Fibroblast of the aortic adventitia (primary cell): Measurements from ENCODE around the gene ZNF627. TPM values are rescaled to one million over a fixed set of nuclear protein-coding genes. Genes with fewer than 3 reads are reported as not detected.
A peak's percentile ranks its signal among the peaks of the same experiment; 100 is the strongest.

Source experiments
- DNase-seq: peaks from one replicate; pipeline ENCODE4 v3.0.0-alpha.2; 2010; ENCODE audit warnings: low read depth
- H3K4me3 ChIP-seq: 2 replicates; pipeline ENCODE4 v1.5.1; 2011; ENCODE audit warnings: low read depth, mild to moderate bottlenecking, control low read depth, low read length, moderate library complexity
- total RNA-seq: library from RNA; depleted of rRNA; stranded (reverse); fragments of >200 nt; gene quantifications from 2 replicates; pipeline ENCODE4 v1.2.3, GENCODE V29; 2012; ENCODE audit warnings: low replicate concordance
- TF ChIP-seq, protein P1 (sequence below): IDR thresholded peaks from 2 replicates; pipeline ENCODE4 v1.5.1; 2011; ENCODE audit warnings: mild to moderate bottlenecking, low read length, control low read depth, inconsistent platforms; ENCODE audit not compliant: insufficient read depth

Gene ZNF627
- total RNA-seq, 1 donor = 11.7 TPM

DNA sequence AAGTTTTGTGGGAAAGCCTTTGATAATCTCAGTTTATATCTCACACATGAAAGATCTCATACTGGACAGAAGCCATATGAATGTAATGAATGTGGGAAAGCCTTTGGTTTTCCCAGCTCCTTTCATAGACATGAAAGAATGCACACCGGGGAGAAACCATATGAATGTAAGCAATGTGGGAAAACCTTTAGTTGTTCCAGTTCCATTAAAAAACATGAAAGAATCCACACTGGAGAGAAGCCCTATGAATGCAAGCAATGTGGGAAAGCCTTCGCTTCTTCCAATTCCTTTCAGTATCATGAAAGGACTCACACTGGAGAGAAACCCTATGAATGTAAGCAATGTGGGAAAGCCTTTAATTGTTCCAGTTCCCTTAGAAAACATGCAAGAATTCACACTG is 54.8 kb downstream of the ZNF627 start:
- TF ChIP-seq, protein P1, sequence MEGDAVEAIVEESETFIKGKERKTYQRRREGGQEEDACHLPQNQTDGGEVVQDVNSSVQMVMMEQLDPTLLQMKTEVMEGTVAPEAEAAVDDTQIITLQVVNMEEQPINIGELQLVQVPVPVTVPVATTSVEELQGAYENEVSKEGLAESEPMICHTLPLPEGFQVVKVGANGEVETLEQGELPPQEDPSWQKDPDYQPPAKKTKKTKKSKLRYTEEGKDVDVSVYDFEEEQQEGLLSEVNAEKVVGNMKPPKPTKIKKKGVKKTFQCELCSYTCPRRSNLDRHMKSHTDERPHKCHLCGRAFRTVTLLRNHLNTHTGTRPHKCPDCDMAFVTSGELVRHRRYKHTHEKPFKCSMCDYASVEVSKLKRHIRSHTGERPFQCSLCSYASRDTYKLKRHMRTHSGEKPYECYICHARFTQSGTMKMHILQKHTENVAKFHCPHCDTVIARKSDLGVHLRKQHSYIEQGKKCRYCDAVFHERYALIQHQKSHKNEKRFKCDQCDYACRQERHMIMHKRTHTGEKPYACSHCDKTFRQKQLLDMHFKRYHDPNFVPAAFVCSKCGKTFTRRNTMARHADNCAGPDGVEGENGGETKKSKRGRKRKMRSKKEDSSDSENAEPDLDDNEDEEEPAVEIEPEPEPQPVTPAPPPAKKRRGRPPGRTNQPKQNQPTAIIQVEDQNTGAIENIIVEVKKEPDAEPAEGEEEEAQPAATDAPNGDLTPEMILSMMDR = no peak
- no peak overlapping the region for H3K4me3 ChIP-seq
- DNase-seq = no peak

DNA sequence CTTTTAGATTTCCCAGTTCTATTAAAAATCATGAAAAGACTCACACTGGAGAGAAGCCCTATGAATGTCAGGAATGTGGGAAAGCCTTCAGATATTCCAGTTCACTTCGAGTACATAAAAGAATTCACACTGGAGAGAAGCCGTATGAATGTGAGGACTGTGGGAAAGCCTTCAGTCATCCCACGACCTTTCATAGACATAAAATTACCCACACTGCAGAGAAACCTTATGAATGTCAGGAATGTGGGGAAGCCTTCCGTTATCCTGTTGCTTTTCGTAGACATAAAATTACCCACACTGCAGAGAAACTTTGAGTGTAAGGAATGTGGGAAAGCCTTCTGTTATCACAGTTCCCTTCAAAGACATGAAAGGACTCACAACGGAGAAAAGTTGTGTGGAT is 55.2 kb downstream of the ZNF627 start:
- TF ChIP-seq, protein P1 = no peak
- no peak overlapping the region for H3K4me3 ChIP-seq
- DNase-seq = no peak

DNA sequence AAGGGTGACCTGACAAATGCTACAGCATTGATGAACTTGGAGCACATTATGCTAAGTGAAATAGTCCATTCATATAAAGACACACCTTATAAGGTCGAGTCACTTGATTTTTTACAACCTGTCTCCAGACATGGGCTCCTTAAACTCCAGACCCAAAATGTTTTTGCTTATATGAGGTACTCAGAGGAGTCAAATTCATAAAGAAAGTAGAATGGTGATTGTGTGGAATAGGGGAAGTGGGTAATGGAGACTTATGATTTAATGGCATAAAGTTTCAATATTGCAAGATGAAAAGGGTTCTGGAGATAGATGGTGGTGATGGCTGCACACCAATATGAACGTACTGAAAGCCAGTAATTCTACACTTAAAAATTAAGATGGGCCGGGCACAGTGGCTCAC is 59.3 kb downstream of the ZNF627 start:
- H3K4me3 ChIP-seq = no peak overlapping the region
- DNase-seq = no peak
- TF ChIP-seq, protein P1 = no peak

DNA sequence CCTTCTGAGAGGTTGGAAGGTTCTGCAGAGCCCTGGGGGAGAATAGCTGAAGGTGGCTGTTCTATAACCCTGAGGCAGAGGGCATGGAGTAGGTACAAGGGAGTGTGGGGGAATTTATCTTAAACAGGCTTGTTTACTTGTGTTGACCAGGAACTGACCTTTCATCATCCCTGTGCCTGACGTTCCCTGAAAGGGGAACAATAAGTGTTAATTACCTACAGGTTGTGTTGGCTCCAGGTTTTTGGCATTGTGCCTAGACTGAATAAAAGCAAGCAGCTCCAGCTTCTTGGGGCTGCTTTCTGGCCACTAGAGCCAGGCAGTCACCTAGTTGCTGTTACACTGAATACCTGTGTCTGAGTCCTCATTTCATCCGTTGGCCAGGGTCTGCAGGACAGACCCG is 60.0 kb downstream of the ZNF627 start:
- no peak for DNase-seq
- TF ChIP-seq, protein P1 = no peak
- H3K4me3 ChIP-seq = no peak overlapping the region

DNA sequence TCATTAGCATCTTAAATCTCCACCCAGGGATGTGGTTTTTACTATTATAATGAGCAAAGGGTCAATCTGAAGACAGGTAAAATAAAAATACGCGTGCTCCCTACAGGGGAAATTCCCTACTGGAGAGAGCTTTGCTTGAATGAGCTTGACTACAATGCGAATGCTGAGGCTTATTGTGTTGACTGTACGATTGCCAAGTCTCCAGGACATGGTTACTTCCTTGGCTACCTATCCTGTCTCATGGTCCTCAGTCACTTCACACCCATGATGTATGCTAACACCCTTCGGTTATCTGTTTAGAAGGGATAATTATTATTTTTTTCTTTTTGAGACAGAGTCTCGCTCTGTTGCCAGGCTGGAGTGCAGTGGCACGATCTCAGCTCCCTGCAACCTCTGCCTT is 61.7 kb downstream of the ZNF627 start:
- TF ChIP-seq, protein P1 = no peak
- no peak overlapping the region for H3K4me3 ChIP-seq
- DNase-seq = no peak

DNA sequence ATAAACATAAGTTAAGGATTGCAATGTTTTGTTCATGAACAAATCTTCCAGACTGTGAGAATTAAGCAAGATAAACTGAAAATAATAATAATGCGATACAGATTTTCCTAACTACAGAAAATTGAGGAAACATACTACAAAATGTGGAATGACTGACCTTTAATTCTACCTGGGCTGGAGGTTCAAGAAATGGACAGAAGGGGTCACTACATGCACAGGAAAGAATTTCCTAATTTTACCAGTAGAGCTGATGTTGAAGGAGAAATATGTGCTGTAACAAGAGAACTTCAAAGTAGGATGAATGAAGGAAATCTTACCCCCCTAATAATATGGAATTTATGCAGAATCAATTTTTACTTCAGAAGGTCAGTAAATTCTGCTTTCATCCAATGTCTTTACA is 62.3 kb downstream of the ZNF627 start:
- DNase-seq = peak; percentile 19
- no peak overlapping the region for H3K4me3 ChIP-seq
- TF ChIP-seq, protein P1 = peak; percentile 29

DNA sequence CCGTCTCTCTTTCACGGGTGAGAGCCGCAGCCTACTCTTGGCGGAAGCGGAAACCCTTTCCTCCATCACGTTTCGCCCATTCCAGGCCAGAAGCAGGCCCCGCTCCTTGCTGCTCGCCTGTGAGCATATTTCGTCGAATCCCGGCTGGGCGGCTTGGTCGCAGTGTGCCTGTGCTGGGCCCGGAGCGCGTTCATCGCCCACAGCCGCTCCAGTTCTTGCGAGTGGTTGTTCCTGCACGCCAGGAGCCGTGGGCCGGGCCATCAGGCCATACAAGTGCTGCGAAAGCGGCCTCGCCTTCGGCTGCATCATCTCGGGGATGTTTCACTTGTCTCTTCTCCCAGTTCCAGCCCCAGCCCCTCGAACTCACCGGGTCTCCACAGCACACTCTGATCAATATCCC is 65.0 kb downstream of the ZNF627 start:
- no peak for DNase-seq
- TF ChIP-seq, protein P1 = no peak
- no peak overlapping the region for H3K4me3 ChIP-seq
